Measurements from ENCODE around the gene UBAC2. TPM values are rescaled to one million over a fixed set of nuclear protein-coding genes. Genes with fewer than 3 reads are reported as not detected.

UBAC2 gene
- total RNA-seq, 2 experiments from 2014 or later, result 56.0 to 59.0 TPM

- peaks cover 4% of the 10 kb centered on the region for H3K9me3 Mint-ChIP-seq
- H3K36me3 Mint-ChIP-seq, result peaks cover 4% of the 10 kb centered on the region
- peaks cover 69% of the 10 kb centered on the region for H3K4me1 Mint-ChIP-seq
- H3K4me3 Mint-ChIP-seq, result peak overlapping the region; percentile 66
- peak overlapping the region; percentile 96 for H3K27ac Mint-ChIP-seq
- DNase-seq, result peak; percentile 81
- no peaks in the 10 kb centered on the region for H3K27me3 Mint-ChIP-seq
Observed at GRCh38 chr13:99434258-99434788, 233.7 kb downstream of the UBAC2 start.

DNA sequence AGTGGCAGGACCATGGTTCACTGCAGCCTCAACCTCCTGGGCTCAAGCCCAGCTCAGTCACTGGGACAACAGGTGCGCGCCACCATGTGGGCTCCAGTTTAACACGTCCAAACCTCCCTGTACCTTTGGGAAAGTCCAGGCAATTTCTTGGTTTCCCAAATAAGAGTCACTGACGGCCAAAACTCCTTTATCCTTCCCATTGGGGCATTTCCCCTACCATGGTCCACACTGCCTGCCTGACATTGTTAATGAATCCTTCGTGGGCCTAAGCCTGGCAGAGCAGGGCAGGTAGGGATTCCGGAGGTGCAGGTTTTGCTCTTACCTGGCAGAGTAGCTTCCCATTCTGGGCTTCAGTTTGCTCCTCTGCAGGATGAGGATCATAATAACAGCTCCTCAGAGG is 234.5 kb downstream of the UBAC2 start:
- H3K27ac Mint-ChIP-seq, result peak overlapping the region; percentile 96
- H3K4me1 Mint-ChIP-seq, result peaks cover 63% of the 10 kb centered on the region
- peaks cover 4% of the 10 kb centered on the region for H3K36me3 Mint-ChIP-seq
- H3K4me3 Mint-ChIP-seq, result peak overlapping the region; percentile 66
- H3K9me3 Mint-ChIP-seq, result peaks cover 3% of the 10 kb centered on the region
- H3K27me3 Mint-ChIP-seq, result no peaks in the 10 kb centered on the region
- no peak for DNase-seq

DNA sequence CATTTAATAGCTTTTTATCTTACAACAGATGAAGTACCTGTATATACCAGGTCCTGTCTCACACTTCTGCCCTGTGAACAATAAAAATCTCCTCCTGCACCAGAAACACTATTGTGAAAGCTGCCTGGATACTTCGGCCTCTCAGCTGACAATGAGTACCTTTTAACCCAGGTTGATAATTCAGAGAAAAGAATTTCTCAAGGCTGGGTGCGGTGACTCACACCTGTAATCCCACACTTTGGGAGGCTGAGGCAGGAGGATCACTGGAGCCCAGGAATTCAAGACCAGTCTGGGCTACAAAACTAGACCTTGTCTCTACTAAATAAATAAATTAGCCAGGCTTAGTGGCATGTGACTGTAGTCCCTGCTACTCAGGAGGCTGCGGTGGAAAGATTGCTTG is 235.3 kb downstream of the UBAC2 start:
- H3K4me1 Mint-ChIP-seq, result peaks cover 59% of the 10 kb centered on the region
- no peak for DNase-seq
- peak overlapping the region; percentile 66 for H3K4me3 Mint-ChIP-seq
- H3K9me3 Mint-ChIP-seq, result peaks cover 3% of the 10 kb centered on the region
- peak overlapping the region; percentile 96 for H3K27ac Mint-ChIP-seq
- peaks cover 2% of the 10 kb centered on the region for H3K36me3 Mint-ChIP-seq
- no peaks in the 10 kb centered on the region for H3K27me3 Mint-ChIP-seq

Other genes with a start within 250 kb of the UBAC2 start
- 10 to 100 TPM; 31.9 to 33.5 TPM for gene DOCK9, start 222.8 kb upstream of the UBAC2 start, total RNA-seq
- gene GPR18, start 57.5 kb downstream of the UBAC2 start, total RNA-seq, result 10 to 100 TPM; 16.9 to 17.6 TPM
- 1 to 10 TPM; 4.3 to 4.5 TPM for gene GPR183, start 106.5 kb downstream of the UBAC2 start, total RNA-seq

Data from activated naive CD8-positive, alpha-beta T cell treated with anti-CD3 and anti-CD28 coated beads for 36 hours (primary cell).